ENCODE results near the gene CUZD1.

Gene CUZD1

DNA sequence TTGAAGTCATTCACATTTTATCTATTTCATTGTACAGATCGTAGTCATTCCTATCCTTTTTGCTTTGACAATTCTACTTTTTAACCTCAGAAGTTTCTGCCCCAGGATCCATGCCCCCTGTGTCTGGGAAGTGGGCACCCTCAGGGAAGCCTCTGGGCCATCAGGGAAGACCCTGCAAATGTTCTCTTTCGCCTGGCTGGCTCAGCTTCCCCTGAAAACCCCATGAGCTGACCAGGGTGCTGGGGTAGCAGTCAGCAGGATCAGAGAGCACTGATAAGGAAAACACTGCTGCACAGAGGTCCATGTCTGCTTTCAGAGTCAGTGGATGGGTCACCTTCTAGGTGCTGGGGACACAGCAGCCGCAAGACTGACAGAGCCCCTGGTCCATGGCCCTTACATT is 23.8 kb downstream of the CUZD1 start:
- Histone ChIP-seq H3K36me3 (ENCODE audit: control insufficient read depth in 1 of 2, insufficient read depth in 2 of 2, low read length in 2 of 2) (no peaks in the 10 kb centered on the region), H3K9me3 (ENCODE audit: control insufficient read depth in 1 of 2, low read length in 2 of 2) (no peaks in the 10 kb centered on the region), H3K27ac (ENCODE audit: low read depth, low read length) (no peak overlapping the region), H3K4me1 (ENCODE audit: control insufficient read depth in 1 of 2, insufficient read depth in 2 of 2, low read length in 2 of 2) (no peaks in the 10 kb centered on the region), H3K27me3 (ENCODE audit: control insufficient read depth in 1 of 2, insufficient read depth in 2 of 2, low read length in 2 of 2) (peaks cover 14 to 32% of the 10 kb centered on the region in 2 donors), H3K9ac (ENCODE audit: low read depth in 1 of 2, low read length in 2 of 2) (no peak overlapping the region), H3K4me3 (ENCODE audit: low read depth in 1 of 2, low read length in 2 of 2) (no peak overlapping the region)

DNA sequence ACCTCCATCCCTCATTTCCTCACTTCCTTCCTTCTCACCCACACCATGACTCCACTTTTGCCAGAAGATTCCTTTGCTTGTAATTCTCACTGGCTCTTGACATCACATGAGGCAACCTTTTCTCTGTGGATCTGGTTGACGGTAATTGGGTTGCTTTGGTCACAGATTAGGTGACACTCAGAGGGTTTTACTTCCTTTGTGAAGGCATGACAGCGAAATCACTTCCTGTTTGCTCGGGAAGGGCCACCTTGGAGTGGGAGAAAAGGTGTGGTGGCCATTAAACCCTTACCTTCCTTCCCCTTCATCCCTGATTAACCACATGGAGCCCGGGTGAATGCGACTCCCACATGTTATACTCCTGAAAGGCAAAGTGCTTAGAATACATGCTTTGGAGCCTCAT is 30.2 kb downstream of the CUZD1 start:
- Histone ChIP-seq H3K9me3 (ENCODE audit: control insufficient read depth in 1 of 2, low read length in 2 of 2) (no peaks in the 10 kb centered on the region), H3K4me1 (ENCODE audit: control insufficient read depth in 1 of 2, insufficient read depth in 2 of 2, low read length in 2 of 2) (no peaks in the 10 kb centered on the region), H3K9ac (ENCODE audit: low read depth in 1 of 2, low read length in 2 of 2) (no peak overlapping the region), H3K27ac (ENCODE audit: low read depth, low read length) (no peak overlapping the region), H3K4me3 (ENCODE audit: low read depth in 1 of 2, low read length in 2 of 2) (no peak overlapping the region), H3K36me3 (ENCODE audit: control insufficient read depth in 1 of 2, insufficient read depth in 2 of 2, low read length in 2 of 2) (no peaks in the 10 kb centered on the region), H3K27me3 (ENCODE audit: control insufficient read depth in 1 of 2, insufficient read depth in 2 of 2, low read length in 2 of 2) (peaks cover 17 to 28% of the 10 kb centered on the region in 2 donors)

DNA sequence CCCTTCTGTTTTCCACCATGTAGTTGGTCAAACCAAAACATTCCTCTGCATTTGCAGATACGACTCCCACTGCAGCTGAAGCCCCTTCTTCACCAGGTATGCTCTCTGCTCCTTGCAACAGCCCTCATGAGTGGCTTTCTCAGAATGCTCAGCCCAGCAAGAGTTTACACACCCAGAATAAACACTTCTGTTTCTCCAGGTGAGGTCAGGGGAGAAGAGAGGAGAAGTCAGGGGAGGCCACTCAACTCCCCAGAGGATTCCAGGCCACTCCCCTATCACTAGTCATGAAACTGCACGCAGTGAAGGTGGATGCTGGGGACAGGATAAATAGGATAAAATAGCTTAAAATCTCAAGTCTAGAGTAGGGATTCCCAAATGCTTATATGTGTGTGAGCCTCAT is 31.2 kb downstream of the CUZD1 start:
- H3K27ac ChIP-seq (ENCODE audit: low read depth, low read length) = no peak overlapping the region
- H3K36me3 ChIP-seq (ENCODE audit: control insufficient read depth in 1 of 2, insufficient read depth in 2 of 2, low read length in 2 of 2) = no peaks in the 10 kb centered on the region
- H3K4me1 ChIP-seq (ENCODE audit: control insufficient read depth in 1 of 2, insufficient read depth in 2 of 2, low read length in 2 of 2) = no peaks in the 10 kb centered on the region
- H3K27me3 ChIP-seq (ENCODE audit: control insufficient read depth in 1 of 2, insufficient read depth in 2 of 2, low read length in 2 of 2) = peaks cover 11 to 28% of the 10 kb centered on the region in 2 donors
- H3K4me3 ChIP-seq (ENCODE audit: low read depth in 1 of 2, low read length in 2 of 2) = no peak overlapping the region
- H3K9ac ChIP-seq (ENCODE audit: low read depth in 1 of 2, low read length in 2 of 2) = no peak overlapping the region
- no peaks in the 10 kb centered on the region for H3K9me3 ChIP-seq (ENCODE audit: control insufficient read depth in 1 of 2, low read length in 2 of 2)

- Histone ChIP-seq H3K27me3 (ENCODE audit: control insufficient read depth in 1 of 2, insufficient read depth in 2 of 2, low read length in 2 of 2) (peaks cover 3 to 12% of the 10 kb centered on the region in 2 donors), H3K27ac (ENCODE audit: low read depth, low read length) (no peak overlapping the region), H3K4me1 (ENCODE audit: control insufficient read depth in 1 of 2, insufficient read depth in 2 of 2, low read length in 2 of 2) (no peaks in the 10 kb centered on the region)
These were observed 32.9 kb downstream of the CUZD1 start for GRCh38 chr10:122812751-122813150.

GRCh38 chr10:122802282-122802681 is 43.4 kb downstream of the CUZD1 start:
- Histone ChIP-seq H3K9ac (ENCODE audit: low read depth in 1 of 2, low read length in 2 of 2) (no peak overlapping the region), H3K36me3 (ENCODE audit: control insufficient read depth in 1 of 2, insufficient read depth in 2 of 2, low read length in 2 of 2) (no peaks in the 10 kb centered on the region), H3K4me1 (ENCODE audit: control insufficient read depth in 1 of 2, insufficient read depth in 2 of 2, low read length in 2 of 2) (no peaks in the 10 kb centered on the region), H3K9me3 (ENCODE audit: control insufficient read depth in 1 of 2, low read length in 2 of 2) (no peaks in the 10 kb centered on the region), H3K27me3 (ENCODE audit: control insufficient read depth in 1 of 2, insufficient read depth in 2 of 2, low read length in 2 of 2) (no peaks in the 10 kb centered on the region), H3K27ac (ENCODE audit: low read depth, low read length) (no peak overlapping the region), H3K4me3 (ENCODE audit: low read depth in 1 of 2, low read length in 2 of 2) (no peak overlapping the region)

More at GRCh38 chr10:122812751-122813150, 32.9 kb downstream of the CUZD1 start:
- H3K4me3 ChIP-seq (ENCODE audit: low read depth in 1 of 2, low read length in 2 of 2) = no peak overlapping the region
- H3K36me3 ChIP-seq (ENCODE audit: control insufficient read depth in 1 of 2, insufficient read depth in 2 of 2, low read length in 2 of 2) = no peaks in the 10 kb centered on the region
- H3K9me3 ChIP-seq (ENCODE audit: control insufficient read depth in 1 of 2, low read length in 2 of 2) = no peaks in the 10 kb centered on the region
- H3K9ac ChIP-seq (ENCODE audit: low read depth in 1 of 2, low read length in 2 of 2) = no peak overlapping the region

DNA sequence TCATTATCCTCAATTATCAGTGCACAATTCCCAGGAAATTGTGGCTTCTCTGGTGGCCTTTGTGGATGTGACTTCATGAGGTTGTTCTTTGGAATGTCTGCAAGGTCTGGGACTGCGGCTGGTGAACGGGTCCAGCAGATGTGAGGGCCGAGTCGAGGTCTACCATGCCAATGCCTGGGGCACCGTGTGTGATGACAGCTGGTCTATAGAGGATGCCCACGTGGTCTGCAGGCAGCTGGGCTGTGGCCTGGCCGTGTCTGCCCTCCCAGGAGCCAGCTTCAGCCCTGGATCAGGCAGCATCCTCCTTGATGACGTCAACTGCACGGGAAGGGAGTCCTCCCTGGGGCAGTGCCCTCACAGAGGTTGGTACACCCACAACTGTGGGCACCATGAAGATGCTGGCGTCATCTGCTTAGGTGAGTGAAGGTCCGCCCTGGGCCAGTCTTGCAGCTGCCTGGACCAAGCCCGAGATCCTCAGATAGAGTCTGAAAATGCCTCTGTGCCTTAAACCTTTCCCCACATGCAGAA is 46.9 kb downstream of the CUZD1 start:
- Histone ChIP-seq H3K9me3 (ENCODE audit: control insufficient read depth in 1 of 2, low read length in 2 of 2) (no peaks in the 10 kb centered on the region), H3K4me3 (ENCODE audit: low read depth in 1 of 2, low read length in 2 of 2) (no peak overlapping the region), H3K27me3 (ENCODE audit: control insufficient read depth in 1 of 2, insufficient read depth in 2 of 2, low read length in 2 of 2) (no peaks in the 10 kb centered on the region), H3K9ac (ENCODE audit: low read depth in 1 of 2, low read length in 2 of 2) (no peak overlapping the region), H3K4me1 (ENCODE audit: control insufficient read depth in 1 of 2, insufficient read depth in 2 of 2, low read length in 2 of 2) (no peaks in the 10 kb centered on the region), H3K27ac (ENCODE audit: low read depth, low read length) (no peak overlapping the region), H3K36me3 (ENCODE audit: control insufficient read depth in 1 of 2, insufficient read depth in 2 of 2, low read length in 2 of 2) (no peaks in the 10 kb centered on the region)

- H3K9me3 ChIP-seq (ENCODE audit: control insufficient read depth in 1 of 2, low read length in 2 of 2) = no peaks in the 10 kb centered on the region
- no peak overlapping the region for H3K9ac ChIP-seq (ENCODE audit: low read depth in 1 of 2, low read length in 2 of 2)
- no peak overlapping the region for H3K27ac ChIP-seq (ENCODE audit: low read depth, low read length)
- H3K4me1 ChIP-seq (ENCODE audit: control insufficient read depth in 1 of 2, insufficient read depth in 2 of 2, low read length in 2 of 2) = no peaks in the 10 kb centered on the region
- H3K36me3 ChIP-seq (ENCODE audit: control insufficient read depth in 1 of 2, insufficient read depth in 2 of 2, low read length in 2 of 2) = no peaks in the 10 kb centered on the region
- H3K4me3 ChIP-seq (ENCODE audit: low read depth in 1 of 2, low read length in 2 of 2) = no peak overlapping the region
- H3K27me3 ChIP-seq (ENCODE audit: control insufficient read depth in 1 of 2, insufficient read depth in 2 of 2, low read length in 2 of 2) = no peaks in the 10 kb centered on the region
These were observed 48.9 kb downstream of the CUZD1 start for GRCh38 chr10:122796796-122797195.

DNA sequence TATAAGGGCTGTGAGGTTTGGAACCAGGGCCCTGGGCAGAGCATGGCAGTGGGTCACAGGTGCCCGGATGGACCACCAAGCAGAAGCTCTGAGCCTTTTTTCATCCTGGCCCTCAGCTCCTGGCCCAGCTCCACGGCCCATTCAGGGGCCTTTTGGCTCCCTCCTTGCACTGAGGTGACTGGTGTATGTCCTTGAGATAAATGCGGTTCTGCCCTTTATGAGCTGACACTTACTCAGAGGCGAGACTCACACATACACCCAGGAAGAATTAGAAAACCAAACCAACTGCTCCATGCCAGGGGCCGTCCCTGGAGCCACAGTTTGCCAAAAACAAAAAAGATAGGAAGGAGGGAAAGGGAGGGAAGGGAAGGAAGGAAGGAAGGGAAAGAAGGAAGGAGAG is 49.7 kb downstream of the CUZD1 start:
- no peaks in the 10 kb centered on the region for H3K27me3 ChIP-seq (ENCODE audit: control insufficient read depth in 1 of 2, insufficient read depth in 2 of 2, low read length in 2 of 2)

DNA sequence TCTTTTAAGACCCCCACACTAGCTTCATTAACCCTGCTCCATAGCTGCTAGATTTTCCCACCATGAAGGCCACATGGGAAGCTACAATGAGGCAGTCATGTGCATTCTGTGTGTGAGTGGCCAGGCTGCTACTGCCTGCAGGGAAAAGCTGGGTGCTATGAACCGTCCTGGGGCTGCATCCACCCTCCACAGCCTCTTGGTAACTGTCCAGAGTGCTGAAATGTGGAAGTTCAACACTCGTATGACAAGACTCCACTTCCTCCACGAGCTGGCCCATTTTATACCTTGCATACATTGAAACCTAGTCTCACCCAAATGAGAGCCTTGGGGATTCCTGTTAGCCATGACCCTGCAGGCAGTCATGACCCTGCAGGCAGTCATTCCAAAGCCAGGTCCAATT is 59.4 kb downstream of the CUZD1 start:
- no peaks in the 10 kb centered on the region for H3K9me3 ChIP-seq (ENCODE audit: control insufficient read depth in 1 of 2, low read length in 2 of 2)
- no peaks in the 10 kb centered on the region for H3K36me3 ChIP-seq (ENCODE audit: control insufficient read depth in 1 of 2, insufficient read depth in 2 of 2, low read length in 2 of 2)
- H3K9ac ChIP-seq (ENCODE audit: low read depth in 1 of 2, low read length in 2 of 2) = no peak overlapping the region
- no peak overlapping the region for H3K27ac ChIP-seq (ENCODE audit: low read depth, low read length)
- H3K27me3 ChIP-seq (ENCODE audit: control insufficient read depth in 1 of 2, insufficient read depth in 2 of 2, low read length in 2 of 2) = peaks cover 0 to 3% of the 10 kb centered on the region in 2 donors
- no peaks in the 10 kb centered on the region for H3K4me1 ChIP-seq (ENCODE audit: control insufficient read depth in 1 of 2, insufficient read depth in 2 of 2, low read length in 2 of 2)
- no peak overlapping the region for H3K4me3 ChIP-seq (ENCODE audit: low read depth in 1 of 2, low read length in 2 of 2)

More for the DNA sequence above, 49.7 kb downstream of the CUZD1 start:
- H3K4me1 ChIP-seq (ENCODE audit: control insufficient read depth in 1 of 2, insufficient read depth in 2 of 2, low read length in 2 of 2) = no peaks in the 10 kb centered on the region
- H3K36me3 ChIP-seq (ENCODE audit: control insufficient read depth in 1 of 2, insufficient read depth in 2 of 2, low read length in 2 of 2) = no peaks in the 10 kb centered on the region
- no peak overlapping the region for H3K4me3 ChIP-seq (ENCODE audit: low read depth in 1 of 2, low read length in 2 of 2)
- no peaks in the 10 kb centered on the region for H3K9me3 ChIP-seq (ENCODE audit: control insufficient read depth in 1 of 2, low read length in 2 of 2)
- no peak overlapping the region for H3K9ac ChIP-seq (ENCODE audit: low read depth in 1 of 2, low read length in 2 of 2)
- H3K27ac ChIP-seq (ENCODE audit: low read depth, low read length) = no peak overlapping the region

GRCh38 chr10:122782911-122783310 is 62.7 kb downstream of the CUZD1 start:
- no peaks in the 10 kb centered on the region for H3K9me3 ChIP-seq (ENCODE audit: control insufficient read depth in 1 of 2, low read length in 2 of 2)
- H3K4me1 ChIP-seq (ENCODE audit: control insufficient read depth in 1 of 2, insufficient read depth in 2 of 2, low read length in 2 of 2) = no peaks in the 10 kb centered on the region
- no peaks in the 10 kb centered on the region for H3K36me3 ChIP-seq (ENCODE audit: control insufficient read depth in 1 of 2, insufficient read depth in 2 of 2, low read length in 2 of 2)
- H3K27ac ChIP-seq (ENCODE audit: low read depth, low read length) = no peak overlapping the region
- no peak overlapping the region for H3K9ac ChIP-seq (ENCODE audit: low read depth in 1 of 2, low read length in 2 of 2)
- peaks cover 0 to 3% of the 10 kb centered on the region in 2 donors for H3K27me3 ChIP-seq (ENCODE audit: control insufficient read depth in 1 of 2, insufficient read depth in 2 of 2, low read length in 2 of 2)
- no peak overlapping the region for H3K4me3 ChIP-seq (ENCODE audit: low read depth in 1 of 2, low read length in 2 of 2)
